HepG2 (cell line): ENCODE data around the gene NCBP1. TPM values are rescaled to one million over a fixed set of nuclear protein-coding genes. Genes with fewer than 3 reads are reported as not detected.

ENCODE experiments used
- KAT7 ChIP-seq: IDR thresholded peaks from 2 replicates; pipeline ENCODE4 v1.6.1; 2018; ENCODE audit warnings: borderline replicate concordance, missing compliant biosample characterization
- MBNL3 ChIP-seq: fragments of 250-450 bp; sonication (Bioruptor Pico); conservative IDR thresholded peaks from 2 replicates; pipeline ENCODE4 v1.8.0; 2022; ENCODE audit warnings: mild to moderate bottlenecking, inconsistent platforms
- MIER2 ChIP-seq: IDR thresholded peaks from 2 replicates; pipeline ENCODE4 v1.6.1; 2016; ENCODE audit warnings: missing biosample characterization, missing genetic modification reagents
- MXI1 ChIP-seq: IDR thresholded peaks from 3 replicates; pipeline ENCODE4 v1.6.1; 2012; ENCODE audit warnings: low read depth, low read length, inconsistent platforms, borderline replicate concordance
- NPAS2 ChIP-seq: sonication (generic); formaldehyde crosslinking; IDR thresholded peaks from 2 replicates; pipeline ENCODE4 v1.8.0; 2022; ENCODE audit warnings: mild to moderate bottlenecking, missing genetic modification reagents, borderline replicate concordance
- PHF5A ChIP-seq: IDR thresholded peaks from one replicate; pipeline ENCODE4 v1.6.1; 2018; ENCODE audit warnings: low read depth, missing genetic modification reagents; ENCODE audit not compliant: unreplicated experiment
- SMAD1 ChIP-seq: sonication (generic); formaldehyde crosslinking; IDR thresholded peaks from 2 replicates; pipeline ENCODE4 v1.4.0; 2020; ENCODE audit warnings: missing genetic modification reagents, low read depth, mild to moderate bottlenecking, borderline replicate concordance
- SOX13 ChIP-seq, 3 experiments: fragments of 450-650 bp in 1 of 3; sonication (generic) in 1 of 3; formaldehyde crosslinking in 1 of 3; IDR thresholded peaks in 2 of 3; conservative IDR thresholded peaks in 1 of 3; 2 replicates each; pipeline versions ENCODE4 v1.5.0 to v1.6.1; 2016 to 2020; ENCODE audit warnings: antibody characterized with exemption in 1 of 3, mild to moderate bottlenecking in 1 of 3, missing compliant biosample characterization in 1 of 3, missing genetic modification reagents in 1 of 3, moderate library complexity in 1 of 3
- WIZ ChIP-seq: sonication (generic); formaldehyde crosslinking; IDR thresholded peaks from 2 replicates; pipeline ENCODE4 v1.5.1; 2020; ENCODE audit warnings: mild to moderate bottlenecking, missing genetic modification reagents
- ZNF274 ChIP-seq: sonication (generic); formaldehyde crosslinking; IDR thresholded peaks from 2 replicates; pipeline ENCODE4 v1.5.1; 2020; ENCODE audit warnings: mild to moderate bottlenecking, missing genetic modification reagents
- polyA plus RNA-seq, 8 experiments: library from polyadenylated mRNA; depleted of rRNA in 3 of 8; stranded (reverse) in 7 of 8; unstranded in 1 of 8; fragments of >200 nt; fragmentation: Illumina TruSeq in 4 of 8; extraction: Trizol in 4 of 8; gene quantifications; 2 replicates each; pipeline versions ENCODE4 v1.2.1 to v1.2.3, GENCODE V29; 2011 to 2016; ENCODE audit warnings: low read depth in 4 of 8, missing spikeins in 1 of 8, mixed read lengths in 1 of 8; ENCODE audit not compliant: insufficient read depth in 1 of 8
- total RNA-seq, 5 experiments: library from RNA; depleted of rRNA; stranded (reverse); fragments of >200 nt; fragmentation: Illumina TruSeq; extraction: Trizol; gene quantifications; 2 replicates each; pipeline ENCODE4 v1.2.3, GENCODE V29; 2016; ENCODE audit warnings: low read depth in 1 of 5
- TF ChIP-seq, protein P1 (sequence below), 2 experiments: fragments of 450-650 bp in 1 of 2; sonication (generic) in 1 of 2; formaldehyde crosslinking; IDR thresholded peaks; 2 replicates each; pipeline versions ENCODE4 v1.5.0 to v1.8.0; 2020 to 2022; ENCODE audit warnings: mild to moderate bottlenecking in 1 of 2, missing genetic modification reagents in 1 of 2
- TF ChIP-seq, protein P2 (sequence below): sonication (generic); formaldehyde crosslinking; IDR thresholded peaks from 2 replicates; pipeline ENCODE4 v1.5.0; 2020; ENCODE audit warnings: missing genetic modification reagents
- TF ChIP-seq, protein P3 (sequence below): IDR thresholded peaks from 2 replicates; pipeline ENCODE4 v1.6.1; 2016; ENCODE audit warnings: missing compliant biosample characterization, missing genetic modification reagents, borderline replicate concordance
- TF ChIP-seq, protein P4 (sequence below): sonication (generic); formaldehyde crosslinking; IDR thresholded peaks from 2 replicates; pipeline ENCODE4 v1.5.0; 2020; ENCODE audit warnings: missing genetic modification reagents
- TF ChIP-seq, protein P5 (sequence below): sonication (generic); formaldehyde crosslinking; conservative IDR thresholded peaks from 2 replicates; pipeline ENCODE4 v1.4.0; 2020; ENCODE audit warnings: mild to moderate bottlenecking, missing genetic modification reagents, moderate library complexity
- TF ChIP-seq, protein P6 (sequence below): sonication (generic); formaldehyde crosslinking; IDR thresholded peaks from 2 replicates; pipeline ENCODE4 v1.5.1; 2020; ENCODE audit warnings: missing genetic modification reagents, mild to moderate bottlenecking, borderline replicate concordance

Gene NCBP1
- total and polyA plus RNA-seq, 2 of the 13 experiments (the other 11 are each of a cell fraction or from before 2014, with no cell fraction given) = 13.3 to 40.2 TPM

DNA sequence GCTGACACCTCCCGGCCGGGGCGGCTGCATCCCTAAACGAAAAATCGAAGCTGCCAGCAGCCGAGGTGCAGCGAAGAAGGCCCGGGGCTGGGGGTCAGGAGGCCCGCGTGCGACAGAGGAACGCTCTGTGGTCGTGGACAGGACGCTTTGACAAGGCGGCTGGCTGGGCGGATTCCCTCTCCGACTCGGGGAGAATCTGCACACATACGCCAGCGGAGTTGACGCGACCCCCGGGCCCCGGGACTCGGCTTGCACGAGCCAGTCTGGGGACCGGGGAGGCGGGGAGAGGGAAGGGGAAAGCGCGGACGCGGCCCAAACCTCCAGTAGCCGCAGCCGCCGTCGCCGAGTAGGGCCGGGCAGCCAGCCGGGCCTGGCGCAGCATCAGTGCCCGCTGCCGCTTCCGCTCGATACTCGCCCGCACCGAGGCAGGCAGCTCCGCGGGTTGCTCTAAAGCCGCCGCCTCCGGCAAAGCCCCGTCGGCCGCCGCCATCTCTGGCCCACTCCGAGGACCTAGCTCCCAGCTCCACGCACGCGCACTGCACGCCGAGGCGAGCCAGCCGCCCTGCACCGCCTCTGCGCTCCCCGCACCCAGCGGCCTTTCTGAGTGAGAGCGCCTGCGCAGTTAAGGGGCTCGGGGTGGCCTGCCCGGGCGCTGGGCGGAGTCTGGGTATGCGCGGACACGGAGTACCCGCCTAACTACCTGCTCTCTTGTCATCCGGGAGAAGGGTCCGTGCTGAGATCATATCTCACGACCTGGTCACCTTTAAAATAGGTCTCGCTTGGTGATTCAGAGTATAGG lies 63.4 kb downstream of the NCBP1 start, which contains the start of gene XPA (continued):
- TF ChIP-seq MIER2 (CRISPR knock-in tag) (no peak; the same call in 1 of the 2 replicates), ZNF274 (CRISPR knock-in tag) (peak; percentile 86), PHF5A (no peak), SOX13 (IDR thresholded peaks at IDR 0.05) (peak; percentile 10; the same call in 1 of the 2 replicates), SOX13 (CRISPR knock-in tag; conservative IDR thresholded peaks at IDR 0.05 in 1 of 2, IDR thresholded peaks at IDR 0.05 in 1 of 2) (peak in 1 of 2 experiments; percentile 16; a peak in 1 of 4 replicates), NPAS2 (CRISPR knock-in tag) (no peak), SMAD1 (CRISPR knock-in tag) (no peak), KAT7 (CRISPR knock-in tag) (peak; percentile 83; the same call in 1 of the 2 replicates), MBNL3 (CRISPR knock-in tag) (no peak), MXI1 (no peak; the same call in 2 of the 3 replicates), WIZ (CRISPR knock-in tag) (0 out of 2 replicates have a peak, but pooled peaks have one; percentile 52)
- TF ChIP-seq, protein P1, sequence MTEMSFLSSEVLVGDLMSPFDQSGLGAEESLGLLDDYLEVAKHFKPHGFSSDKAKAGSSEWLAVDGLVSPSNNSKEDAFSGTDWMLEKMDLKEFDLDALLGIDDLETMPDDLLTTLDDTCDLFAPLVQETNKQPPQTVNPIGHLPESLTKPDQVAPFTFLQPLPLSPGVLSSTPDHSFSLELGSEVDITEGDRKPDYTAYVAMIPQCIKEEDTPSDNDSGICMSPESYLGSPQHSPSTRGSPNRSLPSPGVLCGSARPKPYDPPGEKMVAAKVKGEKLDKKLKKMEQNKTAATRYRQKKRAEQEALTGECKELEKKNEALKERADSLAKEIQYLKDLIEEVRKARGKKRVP (CRISPR knock-in tag; IDR thresholded peaks at IDR 0.05) = peak in 1 of 2 experiments; percentile 50; a peak in 1 of 4 replicates
- TF ChIP-seq, protein P2, sequence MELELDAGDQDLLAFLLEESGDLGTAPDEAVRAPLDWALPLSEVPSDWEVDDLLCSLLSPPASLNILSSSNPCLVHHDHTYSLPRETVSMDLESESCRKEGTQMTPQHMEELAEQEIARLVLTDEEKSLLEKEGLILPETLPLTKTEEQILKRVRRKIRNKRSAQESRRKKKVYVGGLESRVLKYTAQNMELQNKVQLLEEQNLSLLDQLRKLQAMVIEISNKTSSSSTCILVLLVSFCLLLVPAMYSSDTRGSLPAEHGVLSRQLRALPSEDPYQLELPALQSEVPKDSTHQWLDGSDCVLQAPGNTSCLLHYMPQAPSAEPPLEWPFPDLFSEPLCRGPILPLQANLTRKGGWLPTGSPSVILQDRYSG (CRISPR knock-in tag) = no peak
- TF ChIP-seq, protein P3, sequence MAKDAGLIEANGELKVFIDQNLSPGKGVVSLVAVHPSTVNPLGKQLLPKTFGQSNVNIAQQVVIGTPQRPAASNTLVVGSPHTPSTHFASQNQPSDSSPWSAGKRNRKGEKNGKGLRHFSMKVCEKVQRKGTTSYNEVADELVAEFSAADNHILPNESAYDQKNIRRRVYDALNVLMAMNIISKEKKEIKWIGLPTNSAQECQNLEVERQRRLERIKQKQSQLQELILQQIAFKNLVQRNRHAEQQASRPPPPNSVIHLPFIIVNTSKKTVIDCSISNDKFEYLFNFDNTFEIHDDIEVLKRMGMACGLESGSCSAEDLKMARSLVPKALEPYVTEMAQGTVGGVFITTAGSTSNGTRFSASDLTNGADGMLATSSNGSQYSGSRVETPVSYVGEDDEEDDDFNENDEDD = no peak
- TF ChIP-seq, protein P4, sequence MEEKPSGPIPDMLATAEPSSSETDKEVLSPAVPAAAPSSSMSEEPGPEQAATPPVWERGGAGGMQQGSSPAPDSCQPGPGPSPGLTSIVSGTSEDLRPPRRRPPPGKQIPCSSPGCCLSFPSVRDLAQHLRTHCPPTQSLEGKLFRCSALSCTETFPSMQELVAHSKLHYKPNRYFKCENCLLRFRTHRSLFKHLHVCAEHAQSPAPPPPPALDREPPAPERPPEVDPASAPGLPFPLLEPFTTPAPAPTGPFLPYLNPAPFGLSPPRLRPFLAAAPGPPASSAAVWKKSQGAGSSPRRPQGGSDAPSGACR (CRISPR knock-in tag) = 0 out of 2 replicates have a peak, but pooled peaks have one; percentile 75
- TF ChIP-seq, protein P5, sequence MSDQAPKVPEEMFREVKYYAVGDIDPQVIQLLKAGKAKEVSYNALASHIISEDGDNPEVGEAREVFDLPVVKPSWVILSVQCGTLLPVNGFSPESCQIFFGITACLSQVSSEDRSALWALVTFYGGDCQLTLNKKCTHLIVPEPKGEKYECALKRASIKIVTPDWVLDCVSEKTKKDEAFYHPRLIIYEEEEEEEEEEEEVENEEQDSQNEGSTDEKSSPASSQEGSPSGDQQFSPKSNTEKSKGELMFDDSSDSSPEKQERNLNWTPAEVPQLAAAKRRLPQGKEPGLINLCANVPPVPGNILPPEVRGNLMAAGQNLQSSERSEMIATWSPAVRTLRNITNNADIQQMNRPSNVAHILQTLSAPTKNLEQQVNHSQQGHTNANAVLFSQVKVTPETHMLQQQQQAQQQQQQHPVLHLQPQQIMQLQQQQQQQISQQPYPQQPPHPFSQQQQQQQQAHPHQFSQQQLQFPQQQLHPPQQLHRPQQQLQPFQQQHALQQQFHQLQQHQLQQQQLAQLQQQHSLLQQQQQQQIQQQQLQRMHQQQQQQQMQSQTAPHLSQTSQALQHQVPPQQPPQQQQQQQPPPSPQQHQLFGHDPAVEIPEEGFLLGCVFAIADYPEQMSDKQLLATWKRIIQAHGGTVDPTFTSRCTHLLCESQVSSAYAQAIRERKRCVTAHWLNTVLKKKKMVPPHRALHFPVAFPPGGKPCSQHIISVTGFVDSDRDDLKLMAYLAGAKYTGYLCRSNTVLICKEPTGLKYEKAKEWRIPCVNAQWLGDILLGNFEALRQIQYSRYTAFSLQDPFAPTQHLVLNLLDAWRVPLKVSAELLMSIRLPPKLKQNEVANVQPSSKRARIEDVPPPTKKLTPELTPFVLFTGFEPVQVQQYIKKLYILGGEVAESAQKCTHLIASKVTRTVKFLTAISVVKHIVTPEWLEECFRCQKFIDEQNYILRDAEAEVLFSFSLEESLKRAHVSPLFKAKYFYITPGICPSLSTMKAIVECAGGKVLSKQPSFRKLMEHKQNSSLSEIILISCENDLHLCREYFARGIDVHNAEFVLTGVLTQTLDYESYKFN (CRISPR knock-in tag) = peak; percentile 54
- TF ChIP-seq, protein P6, sequence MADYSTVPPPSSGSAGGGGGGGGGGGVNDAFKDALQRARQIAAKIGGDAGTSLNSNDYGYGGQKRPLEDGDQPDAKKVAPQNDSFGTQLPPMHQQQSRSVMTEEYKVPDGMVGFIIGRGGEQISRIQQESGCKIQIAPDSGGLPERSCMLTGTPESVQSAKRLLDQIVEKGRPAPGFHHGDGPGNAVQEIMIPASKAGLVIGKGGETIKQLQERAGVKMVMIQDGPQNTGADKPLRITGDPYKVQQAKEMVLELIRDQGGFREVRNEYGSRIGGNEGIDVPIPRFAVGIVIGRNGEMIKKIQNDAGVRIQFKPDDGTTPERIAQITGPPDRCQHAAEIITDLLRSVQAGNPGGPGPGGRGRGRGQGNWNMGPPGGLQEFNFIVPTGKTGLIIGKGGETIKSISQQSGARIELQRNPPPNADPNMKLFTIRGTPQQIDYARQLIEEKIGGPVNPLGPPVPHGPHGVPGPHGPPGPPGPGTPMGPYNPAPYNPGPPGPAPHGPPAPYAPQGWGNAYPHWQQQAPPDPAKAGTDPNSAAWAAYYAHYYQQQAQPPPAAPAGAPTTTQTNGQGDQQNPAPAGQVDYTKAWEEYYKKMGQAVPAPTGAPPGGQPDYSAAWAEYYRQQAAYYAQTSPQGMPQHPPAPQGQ (CRISPR knock-in tag) = no peak
